K562 (cell line): ENCODE data around the gene TMPRSS5. TPM values are rescaled to one million over a fixed set of nuclear protein-coding genes. Genes with fewer than 3 reads are reported as not detected.

Experiments
- CSDE1 ChIP-seq, 2 experiments: fragments of 450-650 bp; IDR thresholded peaks; 2 replicates each; pipeline ENCODE4 v1.6.1; 2016; ENCODE audit warnings: mild to moderate bottlenecking in 1 of 2
- DDX20 ChIP-seq: fragments of 450-650 bp; IDR thresholded peaks from 2 replicates; pipeline ENCODE4 v1.6.1; 2016; ENCODE audit warnings: missing genetic modification characterization, low read depth, mild to moderate bottlenecking, missing compliant biosample characterization, moderate library complexity
- EGR1 ChIP-seq: fragments of 450-650 bp; conservative IDR thresholded peaks from 2 replicates; pipeline ENCODE4 v1.6.1; 2017; ENCODE audit warnings: mild to moderate bottlenecking
- FIP1L1 ChIP-seq: fragments of 200-400 bp; formaldehyde crosslinking; IDR thresholded peaks from 2 replicates; pipeline ENCODE4 v1.6.1; 2018; ENCODE audit warnings: mild to moderate bottlenecking, low read depth, low read length; ENCODE audit not compliant: poor library complexity, severe bottlenecking
- FOXJ3 ChIP-seq: sonication (generic); formaldehyde crosslinking; IDR thresholded peaks from 2 replicates; pipeline ENCODE4 v1.4.0; 2020; ENCODE audit warnings: mild to moderate bottlenecking, missing genetic modification reagents
- GATA2 ChIP-seq: sonication (generic); formaldehyde crosslinking; IDR thresholded peaks from 2 replicates; pipeline ENCODE4 v1.4.0; 2020; ENCODE audit warnings: mild to moderate bottlenecking, missing genetic modification reagents
- HCFC1 ChIP-seq: IDR thresholded peaks from 2 replicates; pipeline ENCODE4 v1.6.1; 2012; ENCODE audit warnings: low read depth, low read length, improper control_type of control experiment
- MBD2 ChIP-seq: sonication (generic); IDR thresholded peaks from 2 replicates; pipeline ENCODE4 v1.6.1; 2016; ENCODE audit warnings: low read depth, borderline replicate concordance
- NR1H2 ChIP-seq: sonication (generic); formaldehyde crosslinking; IDR thresholded peaks from 2 replicates; pipeline ENCODE4 v1.4.0; 2020; ENCODE audit warnings: mild to moderate bottlenecking, missing genetic modification reagents
- RHOXF2B ChIP-seq: fragments of 250-450 bp; sonication (Bioruptor Pico); conservative IDR thresholded peaks from 2 replicates; pipeline ENCODE4 v1.5.1; 2021
- TOE1 ChIP-seq, 2 experiments: fragments of 450-650 bp in 1 of 2; sonication (generic) in 1 of 2; formaldehyde crosslinking in 1 of 2; IDR thresholded peaks; 2 replicates each; pipeline versions ENCODE4 v1.7.1 to v1.8.0; 2016 to 2022; ENCODE audit warnings: borderline replicate concordance in 2 of 2, mild to moderate bottlenecking in 2 of 2, antibody characterized with exemption in 1 of 2, inconsistent platforms in 1 of 2, low read depth in 1 of 2, missing genetic modification reagents in 1 of 2, moderate library complexity in 1 of 2
- ZFX ChIP-seq: sonication (generic); formaldehyde crosslinking; IDR thresholded peaks from 2 replicates; pipeline ENCODE4 v1.8.0; 2022; ENCODE audit warnings: mild to moderate bottlenecking, missing genetic modification reagents, moderate library complexity
- polyA plus RNA-seq, 8 experiments: library from polyadenylated mRNA; depleted of rRNA in 4 of 8; stranded (reverse) in 5 of 8; unstranded in 3 of 8; fragments of >200 nt; fragmentation: Nextera tagmentation in 2 of 8; fragmentation: Illumina TruSeq in 1 of 8; extraction: Ambion mirVana in 2 of 8; extraction: Trizol in 1 of 8; gene quantifications; 2 replicates each; pipeline versions ENCODE4 v1.2.1 to v1.2.3, GENCODE V29; 2011 to 2014; ENCODE audit warnings: inconsistent platforms in 1 of 8, missing spikeins in 1 of 8
- total RNA-seq, 7 experiments: library from RNA; depleted of rRNA in 6 of 7; stranded (reverse); fragments of >200 nt in 6 of 7; fragmentation: Illumina TruSeq in 2 of 7; extraction: Trizol in 2 of 7; gene quantifications; 2 replicates each; pipeline versions ENCODE4 v1.2.1 to v1.2.3, GENCODE V29; 2011 to 2021; ENCODE audit warnings: low replicate concordance in 1 of 7
- TF ChIP-seq, protein P1 (sequence below), 2 experiments: fragments of 450-650 bp; formaldehyde crosslinking in 1 of 2; IDR thresholded peaks; 2 replicates each; pipeline versions ENCODE4 v1.4.0 to v1.6.1; 2014 to 2020; ENCODE audit warnings: mild to moderate bottlenecking in 2 of 2, borderline replicate concordance in 1 of 2, low read depth in 1 of 2
- TF ChIP-seq, protein P2 (sequence below): fragments of 450-650 bp; formaldehyde crosslinking; IDR thresholded peaks from 2 replicates; pipeline ENCODE4 v1.4.0; 2020; ENCODE audit warnings: mild to moderate bottlenecking
- TF ChIP-seq, protein P3 (sequence below): fragments of 250-450 bp; sonication (Bioruptor Pico); IDR thresholded peaks from 2 replicates; pipeline ENCODE4 v1.5.0; 2020; ENCODE audit warnings: mild to moderate bottlenecking, borderline replicate concordance

The TMPRSS5 gene
- total and polyA plus RNA-seq, 9 of the 15 experiments (the other 6 are each of a cell fraction or from before 2014, with no cell fraction given), result 0.07 to 0.49 (median 0.17) TPM; not detected in 1

DNA sequence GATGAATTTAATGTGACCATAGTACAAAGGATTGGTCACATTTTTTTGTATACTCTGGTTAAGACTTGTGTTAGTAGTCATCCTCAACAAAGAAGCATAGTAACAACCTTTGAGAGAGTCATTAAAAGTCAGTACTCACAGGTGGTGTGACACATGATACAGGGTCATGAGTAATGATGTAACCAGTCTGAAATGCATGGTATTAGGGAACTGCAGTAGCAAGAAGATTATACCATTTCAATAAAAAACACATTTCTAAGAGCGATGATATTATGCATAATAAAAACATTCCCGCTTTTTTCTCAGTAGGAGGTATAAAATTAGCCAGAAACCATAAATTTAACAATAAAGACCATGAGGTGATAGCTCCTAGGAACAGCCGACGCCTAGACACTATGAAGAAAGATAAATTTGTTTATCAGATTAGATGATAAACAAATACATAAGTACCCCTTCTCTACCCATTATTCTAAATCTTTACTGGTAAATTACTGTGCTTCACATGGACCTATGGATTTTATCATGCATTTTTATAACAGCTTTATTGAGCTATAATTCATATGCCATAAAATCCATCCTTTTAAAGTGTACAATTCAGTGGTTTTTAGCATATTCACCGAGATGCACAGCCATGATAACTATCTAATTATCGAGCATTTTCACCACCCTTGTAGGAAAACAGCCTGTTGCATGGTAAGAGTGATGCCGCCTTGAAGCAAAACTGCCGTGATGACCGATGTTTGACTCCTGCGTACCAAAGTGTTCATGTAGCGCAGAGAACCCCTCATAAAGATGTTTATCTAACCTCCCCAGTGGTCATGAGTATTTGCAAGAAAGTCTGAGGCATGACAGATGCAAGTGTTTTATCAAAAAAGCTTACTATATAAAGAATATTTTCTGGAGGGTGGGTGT is 41.8 kb downstream of the TMPRSS5 start (continued):
- TF ChIP-seq, protein P1, sequence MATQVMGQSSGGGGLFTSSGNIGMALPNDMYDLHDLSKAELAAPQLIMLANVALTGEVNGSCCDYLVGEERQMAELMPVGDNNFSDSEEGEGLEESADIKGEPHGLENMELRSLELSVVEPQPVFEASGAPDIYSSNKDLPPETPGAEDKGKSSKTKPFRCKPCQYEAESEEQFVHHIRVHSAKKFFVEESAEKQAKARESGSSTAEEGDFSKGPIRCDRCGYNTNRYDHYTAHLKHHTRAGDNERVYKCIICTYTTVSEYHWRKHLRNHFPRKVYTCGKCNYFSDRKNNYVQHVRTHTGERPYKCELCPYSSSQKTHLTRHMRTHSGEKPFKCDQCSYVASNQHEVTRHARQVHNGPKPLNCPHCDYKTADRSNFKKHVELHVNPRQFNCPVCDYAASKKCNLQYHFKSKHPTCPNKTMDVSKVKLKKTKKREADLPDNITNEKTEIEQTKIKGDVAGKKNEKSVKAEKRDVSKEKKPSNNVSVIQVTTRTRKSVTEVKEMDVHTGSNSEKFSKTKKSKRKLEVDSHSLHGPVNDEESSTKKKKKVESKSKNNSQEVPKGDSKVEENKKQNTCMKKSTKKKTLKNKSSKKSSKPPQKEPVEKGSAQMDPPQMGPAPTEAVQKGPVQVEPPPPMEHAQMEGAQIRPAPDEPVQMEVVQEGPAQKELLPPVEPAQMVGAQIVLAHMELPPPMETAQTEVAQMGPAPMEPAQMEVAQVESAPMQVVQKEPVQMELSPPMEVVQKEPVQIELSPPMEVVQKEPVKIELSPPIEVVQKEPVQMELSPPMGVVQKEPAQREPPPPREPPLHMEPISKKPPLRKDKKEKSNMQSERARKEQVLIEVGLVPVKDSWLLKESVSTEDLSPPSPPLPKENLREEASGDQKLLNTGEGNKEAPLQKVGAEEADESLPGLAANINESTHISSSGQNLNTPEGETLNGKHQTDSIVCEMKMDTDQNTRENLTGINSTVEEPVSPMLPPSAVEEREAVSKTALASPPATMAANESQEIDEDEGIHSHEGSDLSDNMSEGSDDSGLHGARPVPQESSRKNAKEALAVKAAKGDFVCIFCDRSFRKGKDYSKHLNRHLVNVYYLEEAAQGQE (IDR thresholded peaks at IDR 0.05; ENCODE audit: borderline replicate concordance), result no peak
- TF ChIP-seq, protein P1 (CRISPR knock-in tag; IDR thresholded peaks at IDR 0.05; ENCODE audit: low read depth), result no peak
- TF ChIP-seq EGR1 (no peak), HCFC1 (no peak), ZFX (no peak), FOXJ3 (CRISPR knock-in tag) (no peak), RHOXF2B (CRISPR knock-in tag) (no peak), NR1H2 (CRISPR knock-in tag) (no peak), DDX20 (tag) (no peak), GATA2 (CRISPR knock-in tag) (no peak), MBD2 (no peak), TOE1 (IDR thresholded peaks at IDR 0.05; ENCODE audit: borderline replicate concordance) (peak; percentile 46; the same call in 1 of the 2 replicates), TOE1 (CRISPR knock-in tag; IDR thresholded peaks at IDR 0.05; ENCODE audit: borderline replicate concordance, low read depth) (no peak), FIP1L1 (no peak), CSDE1 (IDR thresholded peaks at IDR 0.05) (no peak)
- TF ChIP-seq, protein P2, sequence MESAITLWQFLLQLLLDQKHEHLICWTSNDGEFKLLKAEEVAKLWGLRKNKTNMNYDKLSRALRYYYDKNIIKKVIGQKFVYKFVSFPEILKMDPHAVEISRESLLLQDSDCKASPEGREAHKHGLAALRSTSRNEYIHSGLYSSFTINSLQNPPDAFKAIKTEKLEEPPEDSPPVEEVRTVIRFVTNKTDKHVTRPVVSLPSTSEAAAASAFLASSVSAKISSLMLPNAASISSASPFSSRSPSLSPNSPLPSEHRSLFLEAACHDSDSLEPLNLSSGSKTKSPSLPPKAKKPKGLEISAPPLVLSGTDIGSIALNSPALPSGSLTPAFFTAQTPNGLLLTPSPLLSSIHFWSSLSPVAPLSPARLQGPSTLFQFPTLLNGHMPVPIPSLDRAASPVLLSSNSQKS (CRISPR knock-in tag), result no peak
- TF ChIP-seq, protein P3, sequence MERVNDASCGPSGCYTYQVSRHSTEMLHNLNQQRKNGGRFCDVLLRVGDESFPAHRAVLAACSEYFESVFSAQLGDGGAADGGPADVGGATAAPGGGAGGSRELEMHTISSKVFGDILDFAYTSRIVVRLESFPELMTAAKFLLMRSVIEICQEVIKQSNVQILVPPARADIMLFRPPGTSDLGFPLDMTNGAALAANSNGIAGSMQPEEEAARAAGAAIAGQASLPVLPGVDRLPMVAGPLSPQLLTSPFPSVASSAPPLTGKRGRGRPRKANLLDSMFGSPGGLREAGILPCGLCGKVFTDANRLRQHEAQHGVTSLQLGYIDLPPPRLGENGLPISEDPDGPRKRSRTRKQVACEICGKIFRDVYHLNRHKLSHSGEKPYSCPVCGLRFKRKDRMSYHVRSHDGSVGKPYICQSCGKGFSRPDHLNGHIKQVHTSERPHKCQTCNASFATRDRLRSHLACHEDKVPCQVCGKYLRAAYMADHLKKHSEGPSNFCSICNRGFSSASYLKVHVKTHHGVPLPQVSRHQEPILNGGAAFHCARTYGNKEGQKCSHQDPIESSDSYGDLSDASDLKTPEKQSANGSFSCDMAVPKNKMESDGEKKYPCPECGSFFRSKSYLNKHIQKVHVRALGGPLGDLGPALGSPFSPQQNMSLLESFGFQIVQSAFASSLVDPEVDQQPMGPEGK, result no peak
